OCI-LY1 (cell line): ENCODE measurements around the gene CWF19L2.

Experiments
- H2AFZ ChIP-seq: fragments of 200-600 bp; sonication (generic), shearing (Covaris generic); 2 replicates; pipeline ENCODE4 v1.6.0; 2014; ENCODE audit warnings: antibody characterized with exemption, mild to moderate bottlenecking, low read length
- H3F3A ChIP-seq: fragments of 200-600 bp; sonication (generic), shearing (Covaris generic); 2 replicates; pipeline ENCODE4 v1.6.0; 2014; ENCODE audit warnings: mild to moderate bottlenecking, antibody characterized with exemption, low read length, moderate library complexity; ENCODE audit not compliant: insufficient read depth
- H3K27ac ChIP-seq: fragments of 200-600 bp; sonication (generic); 2 replicates; pipeline ENCODE4 v1.5.1; 2014; ENCODE audit warnings: low read length, mixed run types, mild to moderate bottlenecking, low read depth; ENCODE audit not compliant: poor library complexity, severe bottlenecking
- H3K27me3 ChIP-seq: fragments of 200-600 bp; sonication (generic); 2 replicates; pipeline ENCODE4 v1.6.0; 2014; ENCODE audit warnings: antibody characterized with exemption, mild to moderate bottlenecking, low read length, moderate library complexity; ENCODE audit not compliant: insufficient read depth
- H3K36me3 ChIP-seq: fragments of 200-600 bp; sonication (generic); 2 replicates; pipeline ENCODE4 v1.6.1; 2014; ENCODE audit warnings: mild to moderate bottlenecking, antibody characterized with exemption, low read length, moderate library complexity, mixed read lengths; ENCODE audit not compliant: insufficient read depth
- H3K4me1 ChIP-seq: fragments of 200-600 bp; sonication (generic); 2 replicates; pipeline ENCODE4 v1.5.1; 2014; ENCODE audit warnings: mild to moderate bottlenecking, low read length, moderate library complexity; ENCODE audit not compliant: insufficient read depth, severe bottlenecking
- H3K4me2 ChIP-seq: fragments of 200-600 bp; sonication (generic), shearing (Covaris generic); 2 replicates; pipeline ENCODE4 v1.6.1; 2014; ENCODE audit warnings: low read length
- H3K4me3 ChIP-seq: fragments of 200-600 bp; sonication (generic); 2 replicates; pipeline ENCODE4 v1.5.1; 2014; ENCODE audit warnings: low read length, low read depth, mild to moderate bottlenecking, mixed read lengths; ENCODE audit not compliant: poor library complexity, severe bottlenecking
- H3K79me2 ChIP-seq: fragments of 200-600 bp; shearing (Covaris generic); 2 replicates; pipeline ENCODE4 v1.6.1; 2016; ENCODE audit warnings: mixed run types, low read length, mixed read lengths; ENCODE audit not compliant: insufficient read depth
- H3K9ac ChIP-seq: fragments of 200-600 bp; sonication (generic), shearing (Covaris generic); 2 replicates; pipeline ENCODE4 v1.6.1; 2014; ENCODE audit warnings: mild to moderate bottlenecking, low read length, mixed read lengths
- H3K9me2 ChIP-seq: fragments of 200-600 bp; sonication (generic), shearing (Covaris generic); 2 replicates; pipeline ENCODE4 v1.6.1; 2014; ENCODE audit warnings: low read depth, mild to moderate bottlenecking, low read length, mixed read lengths
- H3K9me3 ChIP-seq: fragments of 200-600 bp; shearing (Covaris generic); 2 replicates; pipeline ENCODE4 v1.6.1; 2014; ENCODE audit warnings: low read length, mixed read lengths
- H4K20me1 ChIP-seq: fragments of 200-600 bp; sonication (generic), shearing (Covaris generic); 2 replicates; pipeline ENCODE4 v1.6.0; 2016; ENCODE audit warnings: mild to moderate bottlenecking, low read length; ENCODE audit not compliant: insufficient read depth
- CTCF ChIP-seq: fragments of 200-600 bp; sonication (generic), shearing (Covaris generic); IDR thresholded peaks from 2 replicates; pipeline ENCODE4 v1.5.1; 2017; ENCODE audit warnings: mild to moderate bottlenecking, antibody characterized with exemption, low read length, moderate library complexity, mixed read lengths
- EZH2 ChIP-seq: fragments of 200-600 bp; sonication (generic), shearing (Covaris generic); IDR thresholded peaks from 2 replicates; pipeline ENCODE4 v1.8.0; 2017; ENCODE audit warnings: borderline replicate concordance, mixed run types, mild to moderate bottlenecking, antibody characterized with exemption, low read length, moderate library complexity, mixed read lengths

Gene CWF19L2

GRCh38 chr11:107493117-107493516, 35.5 kb upstream of the CWF19L2 start:
- TF ChIP-seq EZH2: no peak
- no peak for TF ChIP-seq CTCF
- Histone ChIP-seq H3K4me1 (no peaks in the 10 kb centered on the region), H3K4me2 (no peak overlapping the region), H3K27me3 (no peaks in the 10 kb centered on the region), H3K4me3 (no peak overlapping the region), H4K20me1 (no peaks in the 10 kb centered on the region), H3K9ac (no peak overlapping the region), H3K36me3 (no peaks in the 10 kb centered on the region), H3K9me2 (no peaks in the 10 kb centered on the region), H3F3A (no peaks in the 10 kb centered on the region), H3K9me3 (no peaks in the 10 kb centered on the region), H3K27ac (no peak overlapping the region), H2AFZ (no peak overlapping the region), H3K79me2 (no peaks in the 10 kb centered on the region)

GRCh38 chr11:107490836-107491235, 33.2 kb upstream of the CWF19L2 start:
- Histone ChIP-seq H3K4me2 (no peak overlapping the region), H3K9me3 (no peaks in the 10 kb centered on the region), H3K4me1 (no peaks in the 10 kb centered on the region), H3K27me3 (0 out of 2 replicates have a peak, but pooled peaks cover 3% of the 10 kb centered on the region), H2AFZ (no peak overlapping the region), H3K9ac (no peak overlapping the region), H3K4me3 (no peak overlapping the region), H3K36me3 (no peaks in the 10 kb centered on the region), H3K79me2 (no peaks in the 10 kb centered on the region), H3F3A (no peaks in the 10 kb centered on the region), H3K9me2 (no peaks in the 10 kb centered on the region), H3K27ac (no peak overlapping the region), H4K20me1 (no peaks in the 10 kb centered on the region)
- no peak for TF ChIP-seq EZH2
- no peak for TF ChIP-seq CTCF

GRCh38 chr11:107482234-107482633, 24.6 kb upstream of the CWF19L2 start:
- H2AFZ ChIP-seq: no peak overlapping the region
- no peaks in the 10 kb centered on the region for H3K79me2 ChIP-seq
- no peaks in the 10 kb centered on the region for H3F3A ChIP-seq
- H4K20me1 ChIP-seq: no peaks in the 10 kb centered on the region
- no peaks in the 10 kb centered on the region for H3K36me3 ChIP-seq
- H3K4me1 ChIP-seq: no peaks in the 10 kb centered on the region
- no peak for TF ChIP-seq CTCF
- no peaks in the 10 kb centered on the region for H3K27me3 ChIP-seq
- H3K4me2 ChIP-seq: no peak overlapping the region
- no peak overlapping the region for H3K27ac ChIP-seq
- H3K4me3 ChIP-seq: no peak overlapping the region
- no peak overlapping the region for H3K9ac ChIP-seq
- no peaks in the 10 kb centered on the region for H3K9me2 ChIP-seq
- no peaks in the 10 kb centered on the region for H3K9me3 ChIP-seq
